ENCODE data around the gene MYO15A.
A peak's percentile ranks its signal among the peaks of the same experiment; 100 is the strongest.

Gene MYO15A

DNA sequence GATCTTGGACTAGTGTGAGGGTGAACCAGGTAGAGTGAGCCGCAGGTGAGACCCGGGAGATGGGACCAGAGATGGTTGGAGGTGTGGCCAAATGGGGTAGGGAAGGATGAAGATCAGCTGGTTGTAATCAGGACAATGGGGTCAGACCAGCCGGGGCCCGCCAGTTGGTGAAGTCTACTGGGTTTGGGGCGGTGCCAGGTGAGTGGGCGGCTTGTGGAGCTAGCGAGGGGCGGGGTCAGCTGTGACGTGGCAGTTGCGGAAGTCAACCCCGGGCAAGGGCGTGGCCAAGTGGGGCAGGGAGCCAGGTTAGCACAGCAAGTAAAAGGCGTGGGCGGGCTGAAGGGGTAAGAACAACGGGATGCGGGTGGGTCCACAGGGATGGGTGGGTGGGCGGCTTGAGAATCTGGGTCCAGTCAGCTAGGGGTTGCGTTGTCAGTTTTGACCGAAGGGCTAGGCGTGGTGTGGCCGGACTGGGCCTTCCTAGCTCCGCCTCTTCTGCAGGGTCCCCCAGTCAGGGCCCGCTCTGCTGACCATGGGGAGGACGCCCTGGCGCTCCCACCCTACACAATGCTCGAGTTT is 49.6 kb downstream of the MYO15A start:
- peak; percentile 79 for DNase-seq

DNA sequence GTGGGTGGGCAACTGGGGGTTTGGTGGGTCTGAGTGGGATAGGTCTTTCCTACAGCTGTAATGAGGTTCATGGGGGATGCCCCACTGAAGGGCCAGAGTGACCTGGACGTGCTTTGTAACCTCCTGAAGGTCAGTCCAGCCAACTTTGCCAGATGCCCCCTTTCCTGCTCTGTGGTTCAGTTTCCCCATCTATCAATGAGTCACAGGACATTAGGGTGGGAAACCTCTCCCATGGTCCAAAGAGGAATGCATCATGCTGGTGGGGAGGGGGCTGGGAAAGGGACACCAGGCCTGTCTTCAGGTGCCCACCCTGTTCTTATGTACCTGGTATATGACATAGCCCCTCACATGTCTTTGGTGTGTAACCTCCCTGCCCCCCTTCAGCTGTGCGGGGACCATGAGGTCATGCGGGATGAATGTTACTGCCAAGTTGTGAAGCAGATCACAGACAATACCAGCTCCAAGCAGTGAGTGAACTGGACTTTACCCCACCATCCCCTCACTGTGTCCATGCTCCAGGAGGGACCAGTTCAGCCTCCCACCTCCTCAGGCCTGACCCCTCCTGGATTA is 51.1 kb downstream of the MYO15A start:
- DNase-seq = no peak

- DNase-seq = no peak
Measured at GRCh38 chr17:18160128-18160856, 51.7 kb downstream of the MYO15A start.

- no peak for DNase-seq
Measured at GRCh38 chr17:18161207-18162145, 52.9 kb downstream of the MYO15A start.

- no peak for DNase-seq
Measured at GRCh38 chr17:18163547-18163946, 55.0 kb downstream of the MYO15A start.

DNA sequence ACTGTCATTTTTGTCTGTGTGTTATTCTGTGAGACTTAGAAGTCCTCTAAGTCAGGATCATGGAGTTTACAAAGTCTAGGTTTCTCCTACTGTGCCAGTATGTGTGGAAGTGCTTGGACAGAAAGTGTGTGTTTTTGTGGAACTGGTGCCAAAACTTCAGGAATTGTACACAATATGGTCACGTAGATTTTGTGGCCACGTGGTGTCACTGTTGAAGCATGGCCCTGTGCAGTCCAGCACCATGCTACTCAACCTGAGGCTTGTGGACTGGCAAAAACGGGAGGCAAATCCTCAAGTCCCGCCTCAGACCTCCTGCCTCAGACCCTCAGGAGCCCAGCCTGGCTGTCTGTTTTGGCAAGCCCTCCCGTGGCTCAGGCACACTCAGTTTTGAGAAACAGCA is 58.3 kb downstream of the MYO15A start:
- DNase-seq = no peak

GRCh38 chr17:18167421-18167820 is 58.9 kb downstream of the MYO15A start:
- DNase-seq = no peak

- DNase-seq = no peak
Measured at GRCh38 chr17:18172531-18173278, 64.1 kb downstream of the MYO15A start.

- no peak for DNase-seq
Measured at GRCh38 chr17:18173740-18174139, 65.2 kb downstream of the MYO15A start.

- DNase-seq = no peak
Measured at GRCh38 chr17:18176176-18176575, 67.6 kb downstream of the MYO15A start.

DNA sequence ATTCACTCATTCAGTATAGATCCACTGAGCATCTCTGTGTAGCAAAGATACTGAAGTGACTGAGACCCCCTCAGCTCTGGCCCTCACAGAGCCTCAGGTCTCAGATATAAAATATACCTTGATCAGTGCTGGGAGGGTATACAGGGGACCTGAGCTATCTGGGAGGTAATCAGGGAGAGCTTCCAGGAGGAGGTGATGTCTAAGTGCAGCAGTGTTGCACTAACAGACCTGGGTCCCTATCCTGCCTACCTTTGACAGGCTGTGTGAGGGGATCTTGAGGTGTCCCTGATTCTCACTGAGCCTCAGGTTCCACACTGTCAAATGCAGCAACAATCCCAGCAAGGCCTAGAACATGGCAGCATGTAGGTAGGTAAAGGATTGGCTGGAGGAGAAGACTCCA is 68.6 kb downstream of the MYO15A start:
- no peak for DNase-seq

DNA sequence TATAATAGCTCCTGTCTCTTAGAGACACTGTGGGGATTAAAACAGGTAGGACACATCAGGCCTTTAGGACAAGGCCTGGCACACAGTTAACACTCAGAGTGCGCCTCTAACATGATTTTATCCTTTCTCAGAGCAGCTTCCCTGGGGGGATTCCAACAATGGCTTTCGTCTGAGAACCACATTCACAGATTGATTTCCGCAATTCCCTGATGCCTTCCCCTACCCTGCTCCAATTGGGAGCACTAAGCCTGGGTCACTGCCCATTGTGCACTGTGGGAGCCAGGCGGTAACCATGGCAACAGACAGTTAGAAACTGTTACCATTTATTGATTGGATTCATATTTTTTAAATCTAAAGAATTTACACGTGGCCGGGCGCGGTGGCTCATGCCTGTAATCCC is 69.2 kb downstream of the MYO15A start:
- no peak for DNase-seq

DNA sequence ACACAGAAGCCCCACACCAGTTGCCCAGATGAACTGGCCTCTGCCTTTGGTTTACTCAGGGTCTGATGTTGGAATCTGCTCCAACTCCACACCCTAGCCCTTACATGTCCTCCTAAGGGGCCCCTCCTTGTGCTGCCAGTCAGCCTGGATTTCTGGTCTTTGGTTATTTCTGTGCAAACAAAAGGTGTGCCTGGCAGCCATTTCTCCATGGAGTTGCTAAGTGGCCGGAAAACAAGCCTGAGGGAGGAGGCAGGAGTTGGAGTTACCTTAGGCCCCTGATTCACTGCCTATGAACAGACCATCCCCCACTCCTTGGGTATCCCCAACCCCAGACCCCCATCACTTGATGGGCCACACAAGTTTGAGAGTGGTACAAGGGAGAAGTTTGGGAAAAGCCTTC is 70.6 kb downstream of the MYO15A start:
- DNase-seq = no peak

DNA sequence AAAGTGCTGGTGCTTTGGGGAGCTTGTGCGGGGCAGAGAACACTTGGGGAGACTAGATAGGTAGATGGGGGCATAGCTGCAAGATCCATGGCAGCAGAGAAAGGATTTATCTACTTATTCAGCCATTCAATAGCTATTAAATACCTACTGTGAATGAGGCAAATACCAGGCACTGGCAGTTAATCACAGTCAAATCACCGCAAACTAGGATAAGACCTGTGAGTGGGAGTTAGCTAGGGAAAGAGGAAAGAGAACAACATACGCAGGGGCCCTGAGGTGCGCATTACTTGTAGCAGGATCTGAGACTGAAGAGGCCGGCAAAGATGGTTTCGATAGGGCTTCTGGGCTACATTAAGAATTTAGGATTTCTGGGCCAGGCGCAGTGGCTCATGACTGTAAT is 71.2 kb downstream of the MYO15A start:
- no peak for DNase-seq

DNA sequence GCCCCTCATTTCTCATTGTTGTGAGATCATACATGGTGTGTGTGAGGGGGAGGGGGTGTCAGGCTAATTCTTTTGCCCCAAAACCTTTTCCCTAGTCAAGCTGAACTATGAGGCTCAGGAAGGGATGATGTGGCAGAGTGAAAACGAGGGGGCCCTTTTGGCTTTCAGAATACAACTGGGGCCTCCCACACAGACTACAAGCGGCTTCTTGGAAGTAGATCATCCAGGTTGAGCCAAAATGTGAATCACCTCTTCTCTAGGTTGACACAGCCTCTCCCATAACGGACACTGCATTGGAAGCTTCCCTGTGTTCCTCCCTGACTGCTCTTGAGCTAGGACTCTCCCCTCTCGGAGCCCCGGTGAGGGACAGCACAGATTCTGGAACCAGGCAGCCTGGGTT is 72.8 kb downstream of the MYO15A start:
- DNase-seq = no peak

DNA sequence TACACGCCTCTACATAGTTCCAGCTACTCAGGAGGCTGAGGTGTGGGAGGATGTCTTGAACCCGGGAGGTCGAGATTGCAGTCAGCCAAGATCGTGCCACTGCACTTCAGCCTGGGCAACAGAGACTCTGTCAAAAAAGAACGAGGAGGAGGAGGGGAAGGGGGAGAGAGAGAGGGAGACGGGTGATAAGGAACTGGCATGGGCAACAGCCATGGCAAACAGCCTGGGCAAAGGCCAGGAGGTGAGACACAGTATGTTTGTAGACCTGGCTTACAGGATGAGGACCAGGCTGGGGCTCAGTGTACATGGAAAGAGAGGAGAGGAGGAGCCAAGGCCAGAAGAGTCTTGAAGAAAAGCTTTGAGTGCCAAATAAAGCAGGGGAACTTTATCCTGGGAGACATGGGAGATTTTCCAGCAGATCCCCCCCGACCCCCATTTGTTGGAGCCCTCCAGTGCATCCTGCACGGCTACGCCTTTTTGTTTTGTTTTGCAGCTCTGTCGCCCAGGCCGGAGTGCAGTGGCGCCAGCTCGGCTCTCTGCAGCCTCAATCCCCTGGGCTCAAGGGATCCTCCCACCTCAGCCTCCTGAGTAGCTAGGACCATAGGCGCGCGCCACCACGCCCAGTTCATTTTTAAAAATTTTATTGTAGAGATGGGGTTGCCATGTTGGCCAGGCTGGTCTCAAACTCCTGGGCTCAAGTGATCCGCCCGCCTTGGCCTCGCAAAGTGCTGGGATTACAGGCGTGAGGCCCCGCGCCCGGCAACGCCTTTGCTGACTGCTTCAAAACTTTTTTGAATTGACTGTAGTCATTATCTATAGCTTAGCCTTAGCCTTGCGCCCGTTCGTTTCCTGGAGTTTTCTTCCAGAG is 73.8 kb downstream of the MYO15A start:
- no peak for DNase-seq

- peak; percentile 89 for DNase-seq
Measured at GRCh38 chr17:18182978-18183333, 74.4 kb downstream of the MYO15A start.

DNA sequence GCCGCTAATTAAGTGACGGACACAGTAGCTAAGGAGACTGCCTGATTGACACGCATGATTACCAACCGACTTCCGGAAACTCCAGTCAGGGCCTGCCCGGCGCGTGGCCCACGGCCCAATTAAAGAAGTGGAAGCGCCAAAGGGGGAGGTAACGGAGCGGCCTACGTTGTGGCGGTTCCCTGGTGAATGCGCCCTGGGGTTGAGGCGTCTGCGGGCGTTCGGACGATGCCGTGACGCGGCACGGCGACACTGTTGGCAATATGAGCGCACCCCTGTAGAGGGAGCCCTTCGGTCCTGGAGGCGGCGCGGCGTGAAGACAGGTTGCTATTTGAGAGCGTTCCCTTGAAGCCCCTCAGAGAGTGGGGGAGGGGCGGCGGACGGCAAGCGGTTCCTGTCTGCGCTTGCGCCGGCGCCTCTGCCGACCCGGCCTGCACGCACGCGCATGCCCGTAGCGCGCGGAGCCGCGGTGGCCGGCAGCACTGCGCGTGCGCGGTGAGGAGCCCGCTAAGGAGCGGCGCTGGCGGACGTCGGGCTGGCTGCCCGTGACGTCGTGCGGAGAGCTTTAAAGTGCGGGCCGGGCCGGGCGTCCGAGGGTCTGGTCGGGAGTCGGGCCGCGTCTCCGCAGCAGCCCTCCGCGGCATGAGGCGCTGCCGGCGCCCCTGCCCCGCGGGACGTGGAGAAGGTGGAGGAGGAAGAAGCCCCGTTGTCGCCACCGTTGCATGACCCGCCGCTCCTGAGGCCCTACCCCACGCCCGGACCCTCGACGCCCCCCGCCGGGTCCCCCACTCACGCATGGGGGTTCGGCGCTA is 75.0 kb downstream of the MYO15A start, which contains the start of gene ALKBH5:
ALKBH5 (plus strand) TSS at position 495 of the 809 bp plus-strand sequence. CDS start 416 bp downstream, outside the sequence.
- peak; percentile 100 for DNase-seq

DNA sequence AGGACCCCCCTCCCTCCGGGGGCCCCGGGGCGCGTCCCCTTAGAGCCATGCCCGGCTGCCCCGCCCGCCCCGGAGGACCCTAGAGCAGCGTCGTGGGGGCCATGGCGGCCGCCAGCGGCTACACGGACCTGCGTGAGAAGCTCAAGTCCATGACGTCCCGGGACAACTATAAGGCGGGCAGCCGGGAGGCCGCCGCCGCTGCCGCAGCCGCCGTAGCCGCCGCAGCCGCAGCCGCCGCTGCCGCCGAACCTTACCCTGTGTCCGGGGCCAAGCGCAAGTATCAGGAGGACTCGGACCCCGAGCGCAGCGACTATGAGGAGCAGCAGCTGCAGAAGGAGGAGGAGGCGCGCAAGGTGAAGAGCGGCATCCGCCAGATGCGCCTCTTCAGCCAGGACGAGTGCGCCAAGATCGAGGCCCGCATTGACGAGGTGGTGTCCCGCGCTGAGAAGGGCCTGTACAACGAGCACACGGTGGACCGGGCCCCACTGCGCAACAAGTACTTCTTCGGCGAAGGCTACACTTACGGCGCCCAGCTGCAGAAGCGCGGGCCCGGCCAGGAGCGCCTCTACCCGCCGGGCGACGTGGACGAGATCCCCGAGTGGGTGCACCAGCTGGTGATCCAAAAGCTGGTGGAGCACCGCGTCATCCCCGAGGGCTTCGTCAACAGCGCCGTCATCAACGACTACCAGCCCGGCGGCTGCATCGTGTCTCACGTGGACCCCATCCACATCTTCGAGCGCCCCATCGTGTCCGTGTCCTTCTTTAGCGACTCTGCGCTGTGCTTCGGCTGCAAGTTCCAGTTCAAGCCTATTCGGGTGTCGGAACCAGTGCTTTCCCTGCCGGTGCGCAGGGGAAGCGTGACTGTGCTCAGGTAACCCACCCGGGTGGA is 75.8 kb downstream of the MYO15A start:
- peak; percentile 32 for DNase-seq

All from fibroblast of skin of abdomen (primary cell).